WTC11 (cell line): ENCODE data around the gene CX3CR1.

Experiments used
- GTF2I ChIP-seq: fragments of 250-450 bp; sonication (Bioruptor Pico); conservative IDR thresholded peaks from 2 replicates; pipeline ENCODE4 v1.4.0; 2021; ENCODE audit warnings: mild to moderate bottlenecking
- JUN ChIP-seq: sonication (generic); formaldehyde crosslinking; IDR thresholded peaks from 2 replicates; pipeline ENCODE4 v1.8.0; 2023; ENCODE audit warnings: mild to moderate bottlenecking, missing genetic modification reagents
- NR2C2 ChIP-seq: sonication (generic); formaldehyde crosslinking; IDR thresholded peaks from 2 replicates; pipeline ENCODE4 v1.8.0; 2022; ENCODE audit warnings: mild to moderate bottlenecking, missing genetic modification reagents
- TEAD4 ChIP-seq: sonication (generic); formaldehyde crosslinking; IDR thresholded peaks from 2 replicates; pipeline ENCODE4 v1.8.0; 2022; ENCODE audit warnings: mild to moderate bottlenecking, missing genetic modification reagents
- ZNF416 ChIP-seq: fragments of 250-450 bp; sonication (Bioruptor Pico); IDR thresholded peaks from 2 replicates; pipeline ENCODE4 v1.9.0; 2021; ENCODE audit warnings: mild to moderate bottlenecking, inconsistent platforms
- TF ChIP-seq, protein P1 (sequence below): fragments of 200-600 bp; IDR thresholded peaks from 2 replicates; pipeline ENCODE4 v1.8.0; 2022; ENCODE audit warnings: antibody characterized with exemption
- TF ChIP-seq, protein P2 (sequence below): fragments of 250-450 bp; sonication (Bioruptor Pico); IDR thresholded peaks from 2 replicates; pipeline ENCODE4 v1.8.0; 2021; ENCODE audit warnings: mild to moderate bottlenecking
- TF ChIP-seq, protein P3 (sequence below): sonication (generic); formaldehyde crosslinking; IDR thresholded peaks from 2 replicates; pipeline ENCODE4 v1.8.1; 2023; ENCODE audit warnings: mild to moderate bottlenecking, missing genetic modification reagents, moderate library complexity
- TF ChIP-seq, protein P4 (sequence below): sonication (generic); formaldehyde crosslinking; IDR thresholded peaks from 2 replicates; pipeline ENCODE4 v1.8.0; 2023; ENCODE audit warnings: mild to moderate bottlenecking, missing genetic modification reagents
- TF ChIP-seq, protein P5 (sequence below): sonication (generic); formaldehyde crosslinking; conservative IDR thresholded peaks from 2 replicates; pipeline ENCODE4 v1.8.1; 2022; ENCODE audit warnings: mild to moderate bottlenecking, missing genetic modification reagents

DNA sequence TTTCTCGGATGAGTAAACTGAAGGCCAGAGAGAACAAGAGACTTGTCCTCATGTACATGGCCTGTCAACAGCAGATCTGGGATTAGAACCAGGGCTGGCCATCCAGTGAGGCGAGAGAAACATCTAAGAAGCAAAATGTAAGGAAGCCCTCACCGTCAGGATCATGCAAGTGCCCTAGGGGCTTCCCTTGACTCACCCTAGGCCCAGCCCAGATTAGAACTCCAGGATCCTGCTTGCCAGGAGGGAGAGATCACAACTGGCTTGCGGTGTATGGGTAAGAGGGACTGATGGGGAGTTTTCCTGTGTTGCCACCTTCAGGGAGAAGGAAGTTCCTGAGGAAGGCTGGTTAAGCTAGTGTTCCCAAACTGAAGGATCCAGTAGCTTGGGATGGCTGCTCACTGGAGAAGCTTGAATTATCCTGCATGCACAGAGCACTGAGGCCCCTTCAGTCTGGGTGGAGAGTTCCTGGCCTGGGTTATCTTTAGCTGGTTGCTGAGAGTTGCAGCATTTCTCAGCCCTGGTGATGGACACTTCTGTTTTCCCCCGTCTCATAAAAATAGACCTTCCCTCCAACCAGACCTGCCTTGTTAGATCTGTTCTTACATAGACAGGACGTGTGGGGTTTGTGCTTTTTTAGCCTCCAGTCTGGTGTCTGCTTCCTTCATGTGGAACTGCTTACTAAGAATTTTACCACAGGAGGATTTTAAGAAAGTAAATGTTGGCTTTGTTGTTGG lies 59.3 kb downstream of the CX3CR1 start:
- TF ChIP-seq, protein P1, sequence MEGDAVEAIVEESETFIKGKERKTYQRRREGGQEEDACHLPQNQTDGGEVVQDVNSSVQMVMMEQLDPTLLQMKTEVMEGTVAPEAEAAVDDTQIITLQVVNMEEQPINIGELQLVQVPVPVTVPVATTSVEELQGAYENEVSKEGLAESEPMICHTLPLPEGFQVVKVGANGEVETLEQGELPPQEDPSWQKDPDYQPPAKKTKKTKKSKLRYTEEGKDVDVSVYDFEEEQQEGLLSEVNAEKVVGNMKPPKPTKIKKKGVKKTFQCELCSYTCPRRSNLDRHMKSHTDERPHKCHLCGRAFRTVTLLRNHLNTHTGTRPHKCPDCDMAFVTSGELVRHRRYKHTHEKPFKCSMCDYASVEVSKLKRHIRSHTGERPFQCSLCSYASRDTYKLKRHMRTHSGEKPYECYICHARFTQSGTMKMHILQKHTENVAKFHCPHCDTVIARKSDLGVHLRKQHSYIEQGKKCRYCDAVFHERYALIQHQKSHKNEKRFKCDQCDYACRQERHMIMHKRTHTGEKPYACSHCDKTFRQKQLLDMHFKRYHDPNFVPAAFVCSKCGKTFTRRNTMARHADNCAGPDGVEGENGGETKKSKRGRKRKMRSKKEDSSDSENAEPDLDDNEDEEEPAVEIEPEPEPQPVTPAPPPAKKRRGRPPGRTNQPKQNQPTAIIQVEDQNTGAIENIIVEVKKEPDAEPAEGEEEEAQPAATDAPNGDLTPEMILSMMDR, result no peak
- TF ChIP-seq, protein P2, sequence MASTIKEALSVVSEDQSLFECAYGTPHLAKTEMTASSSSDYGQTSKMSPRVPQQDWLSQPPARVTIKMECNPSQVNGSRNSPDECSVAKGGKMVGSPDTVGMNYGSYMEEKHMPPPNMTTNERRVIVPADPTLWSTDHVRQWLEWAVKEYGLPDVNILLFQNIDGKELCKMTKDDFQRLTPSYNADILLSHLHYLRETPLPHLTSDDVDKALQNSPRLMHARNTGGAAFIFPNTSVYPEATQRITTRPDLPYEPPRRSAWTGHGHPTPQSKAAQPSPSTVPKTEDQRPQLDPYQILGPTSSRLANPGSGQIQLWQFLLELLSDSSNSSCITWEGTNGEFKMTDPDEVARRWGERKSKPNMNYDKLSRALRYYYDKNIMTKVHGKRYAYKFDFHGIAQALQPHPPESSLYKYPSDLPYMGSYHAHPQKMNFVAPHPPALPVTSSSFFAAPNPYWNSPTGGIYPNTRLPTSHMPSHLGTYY (CRISPR knock-in tag), result no peak
- TF ChIP-seq, protein P3, sequence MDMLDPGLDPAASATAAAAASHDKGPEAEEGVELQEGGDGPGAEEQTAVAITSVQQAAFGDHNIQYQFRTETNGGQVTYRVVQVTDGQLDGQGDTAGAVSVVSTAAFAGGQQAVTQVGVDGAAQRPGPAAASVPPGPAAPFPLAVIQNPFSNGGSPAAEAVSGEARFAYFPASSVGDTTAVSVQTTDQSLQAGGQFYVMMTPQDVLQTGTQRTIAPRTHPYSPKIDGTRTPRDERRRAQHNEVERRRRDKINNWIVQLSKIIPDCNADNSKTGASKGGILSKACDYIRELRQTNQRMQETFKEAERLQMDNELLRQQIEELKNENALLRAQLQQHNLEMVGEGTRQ (CRISPR knock-in tag), result no peak
- TF ChIP-seq NR2C2 (no peak), JUN (CRISPR knock-in tag) (no peak), GTF2I (CRISPR knock-in tag) (no peak), TEAD4 (CRISPR knock-in tag) (no peak), ZNF416 (no peak)
- TF ChIP-seq, protein P4, sequence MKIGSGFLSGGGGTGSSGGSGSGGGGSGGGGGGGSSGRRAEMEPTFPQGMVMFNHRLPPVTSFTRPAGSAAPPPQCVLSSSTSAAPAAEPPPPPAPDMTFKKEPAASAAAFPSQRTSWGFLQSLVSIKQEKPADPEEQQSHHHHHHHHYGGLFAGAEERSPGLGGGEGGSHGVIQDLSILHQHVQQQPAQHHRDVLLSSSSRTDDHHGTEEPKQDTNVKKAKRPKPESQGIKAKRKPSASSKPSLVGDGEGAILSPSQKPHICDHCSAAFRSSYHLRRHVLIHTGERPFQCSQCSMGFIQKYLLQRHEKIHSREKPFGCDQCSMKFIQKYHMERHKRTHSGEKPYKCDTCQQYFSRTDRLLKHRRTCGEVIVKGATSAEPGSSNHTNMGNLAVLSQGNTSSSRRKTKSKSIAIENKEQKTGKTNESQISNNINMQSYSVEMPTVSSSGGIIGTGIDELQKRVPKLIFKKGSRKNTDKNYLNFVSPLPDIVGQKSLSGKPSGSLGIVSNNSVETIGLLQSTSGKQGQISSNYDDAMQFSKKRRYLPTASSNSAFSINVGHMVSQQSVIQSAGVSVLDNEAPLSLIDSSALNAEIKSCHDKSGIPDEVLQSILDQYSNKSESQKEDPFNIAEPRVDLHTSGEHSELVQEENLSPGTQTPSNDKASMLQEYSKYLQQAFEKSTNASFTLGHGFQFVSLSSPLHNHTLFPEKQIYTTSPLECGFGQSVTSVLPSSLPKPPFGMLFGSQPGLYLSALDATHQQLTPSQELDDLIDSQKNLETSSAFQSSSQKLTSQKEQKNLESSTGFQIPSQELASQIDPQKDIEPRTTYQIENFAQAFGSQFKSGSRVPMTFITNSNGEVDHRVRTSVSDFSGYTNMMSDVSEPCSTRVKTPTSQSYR, result no peak
- TF ChIP-seq, protein P5, sequence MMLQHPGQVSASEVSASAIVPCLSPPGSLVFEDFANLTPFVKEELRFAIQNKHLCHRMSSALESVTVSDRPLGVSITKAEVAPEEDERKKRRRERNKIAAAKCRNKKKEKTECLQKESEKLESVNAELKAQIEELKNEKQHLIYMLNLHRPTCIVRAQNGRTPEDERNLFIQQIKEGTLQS (CRISPR knock-in tag), result no peak
